Measurements from ENCODE around the gene CFAP65.

GRCh38 chr2:218996937-218997336 lies 44.4 kb downstream of the CFAP65 start:
- TF ChIP-seq MAX (IDR thresholded peaks at IDR 0.05) (no peak), FOXK2 (IDR thresholded peaks at IDR 0.05) (no peak), CEBPB (IDR thresholded peaks at IDR 0.05; ENCODE audit: borderline replicate concordance, low read depth, low read length) (no peak), NFIC (IDR thresholded peaks at IDR 0.05; ENCODE audit: low read length) (no peak), MLXIP (CRISPR knock-in tag; IDR thresholded peaks at IDR 0.05; ENCODE audit: borderline replicate concordance) (no peak), CREB1 (IDR thresholded peaks at IDR 0.05) (no peak), CREB1 (CRISPR knock-in tag; IDR thresholded peaks at IDR 0.05) (no peak), CTCF (CRISPR knock-in tag; IDR thresholded peaks at IDR 0.05) (no peak), REL (CRISPR knock-in tag; conservative IDR thresholded peaks at IDR 0.05) (no peak), ZBTB26 (CRISPR knock-in tag; IDR thresholded peaks at IDR 0.05; ENCODE audit: borderline replicate concordance) (no peak), ZNF263 (CRISPR knock-in tag; IDR thresholded peaks at IDR 0.05) (no peak), ZNF747 (CRISPR knock-in tag; IDR thresholded peaks at IDR 0.05; ENCODE audit: borderline replicate concordance) (no peak)

Measured in HepG2 (cell line).